NCI-H345 (cell line): Measurements from ENCODE around the gene RPL13.

Source experiments
- DNase-seq: peaks from one replicate; lab custom pipeline; 2025; lab: John Stamatoyannopoulos, UW

Gene RPL13

GRCh38 chr16:89545044-89545830 is 15.2 kb upstream of the RPL13 start:
- no peak for DNase-seq

- DNase-seq: no peak
Measured at GRCh38 chr16:89545831-89546574, 14.5 kb upstream of the RPL13 start.

- no peak for DNase-seq
Measured at GRCh38 chr16:89546781-89547180, 13.7 kb upstream of the RPL13 start.

GRCh38 chr16:89547291-89547690 is 13.2 kb upstream of the RPL13 start:
- DNase-seq: no peak

GRCh38 chr16:89547860-89548259 is 12.6 kb upstream of the RPL13 start:
- DNase-seq: no peak

- no peak for DNase-seq
Measured at GRCh38 chr16:89548344-89549006, 12.0 kb upstream of the RPL13 start.

GRCh38 chr16:89549007-89549700 is 11.3 kb upstream of the RPL13 start:
- no peak for DNase-seq

GRCh38 chr16:89550421-89551007 is 10.0 kb upstream of the RPL13 start:
- DNase-seq: no peak

GRCh38 chr16:89552329-89552728 is 8.2 kb upstream of the RPL13 start:
- DNase-seq: no peak

- DNase-seq: no peak
Measured at GRCh38 chr16:89552913-89553312, 7.6 kb upstream of the RPL13 start.

GRCh38 chr16:89553733-89554132 is 6.7 kb upstream of the RPL13 start:
- no peak for DNase-seq

- no peak for DNase-seq
Measured at GRCh38 chr16:89554343-89554742, 6.1 kb upstream of the RPL13 start.

- no peak for DNase-seq
Measured at GRCh38 chr16:89555265-89555664, 5.2 kb upstream of the RPL13 start.

- DNase-seq: no peak
Measured at GRCh38 chr16:89555780-89556179, 4.7 kb upstream of the RPL13 start.

- DNase-seq: peak; percentile 6
Measured at GRCh38 chr16:89556750-89557689, 3.5 kb upstream of the RPL13 start.

GRCh38 chr16:89557690-89558490 is 2.6 kb upstream of the RPL13 start:
- DNase-seq: no peak

- no peak for DNase-seq
Measured at GRCh38 chr16:89561142-89561883, 831 bp downstream of the RPL13 start.

- DNase-seq: no peak
Measured at GRCh38 chr16:89561884-89562599, 1.6 kb downstream of the RPL13 start.

- no peak for DNase-seq
Measured at GRCh38 chr16:89562939-89563338, 2.5 kb downstream of the RPL13 start.
